Measurements from ENCODE around the gene MAMLD1. TPM values are rescaled to one million over a fixed set of nuclear protein-coding genes. Genes with fewer than 3 reads are reported as not detected.
"Not testable (repeated sequence)": the region's sequence is repeated elsewhere in the genome, so short reads cannot be mapped to it uniquely, and the experiment has no call there.

The MAMLD1 gene
- total RNA-seq, 2 donors from 2014 or later: 0.44 to 0.68 TPM

DNA sequence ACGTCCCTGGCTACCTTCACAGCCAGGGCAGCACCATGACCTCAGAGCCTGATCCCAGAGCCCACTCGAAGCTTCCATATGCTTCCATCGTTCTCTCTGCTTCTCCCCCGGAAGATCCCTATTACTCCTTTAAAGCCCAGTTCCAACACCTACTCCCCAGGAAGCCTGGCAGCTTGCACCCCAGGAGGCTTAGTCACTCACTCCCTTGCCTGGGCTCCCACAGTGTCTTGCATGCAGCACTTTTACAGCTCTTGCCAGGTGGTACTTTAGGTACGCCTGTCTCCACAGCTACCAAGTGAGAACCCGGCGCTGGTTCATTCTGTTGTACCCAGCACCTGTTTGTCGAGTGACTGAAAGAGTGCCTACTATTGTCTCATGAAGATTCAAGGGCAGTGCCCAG, 24.5 kb upstream of the MAMLD1 start:
- no peak for DNase-seq
- 88 to 90% methylated on average over 2 to 8 of the region's 8 CpGs for WGBS, 2 experiments (ENCODE audit: insufficient coverage in 1 of 2, insufficient read length in 1 of 2)

DNA sequence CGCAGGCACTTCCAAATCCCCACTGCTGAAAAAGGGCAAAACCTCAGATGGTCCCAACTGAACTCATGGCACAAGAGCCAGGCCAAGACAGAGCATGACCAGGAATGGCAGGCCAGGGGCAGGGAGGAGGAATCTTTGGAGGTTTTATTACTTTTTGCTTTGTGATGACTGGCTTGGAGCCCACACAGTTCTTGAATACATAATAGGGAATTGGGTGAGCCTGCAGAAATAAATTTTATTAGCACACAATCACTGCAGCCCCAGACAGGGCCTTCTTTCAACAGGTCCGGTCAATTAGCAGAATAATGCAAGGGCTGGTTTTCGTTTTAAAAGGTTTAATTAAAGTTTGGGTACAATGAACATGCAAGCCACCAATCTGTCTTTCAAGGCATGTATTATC, 23.4 kb upstream of the MAMLD1 start:
- peaks cover 16% of the 10 kb centered on the region for H3K27me3 Mint-ChIP-seq (ENCODE audit: insufficient read depth)
- H3K4me3 Mint-ChIP-seq: no peak overlapping the region
- Histone ChIP-seq H3K27ac (ENCODE audit: low read depth, low read length) (no peak overlapping the region), H3K27me3 (ENCODE audit: control insufficient read depth, insufficient read depth, low read length, poor library complexity, severe bottlenecking) (peaks cover 5% of the 10 kb centered on the region), H3K4me3 (ENCODE audit: low read length) (no peak overlapping the region), H3K36me3 (ENCODE audit: control insufficient read depth, insufficient read depth, low read length) (no peaks in the 10 kb centered on the region), H3K4me1 (ENCODE audit: control insufficient read depth, insufficient read depth, low read length) (no peaks in the 10 kb centered on the region), H3K9ac (ENCODE audit: extremely low read depth, low read length, poor library complexity, severe bottlenecking) (no peak overlapping the region), H3K9me3 (ENCODE audit: control insufficient read depth, low read length) (no peaks in the 10 kb centered on the region)
- TF ChIP-seq, protein P1, sequence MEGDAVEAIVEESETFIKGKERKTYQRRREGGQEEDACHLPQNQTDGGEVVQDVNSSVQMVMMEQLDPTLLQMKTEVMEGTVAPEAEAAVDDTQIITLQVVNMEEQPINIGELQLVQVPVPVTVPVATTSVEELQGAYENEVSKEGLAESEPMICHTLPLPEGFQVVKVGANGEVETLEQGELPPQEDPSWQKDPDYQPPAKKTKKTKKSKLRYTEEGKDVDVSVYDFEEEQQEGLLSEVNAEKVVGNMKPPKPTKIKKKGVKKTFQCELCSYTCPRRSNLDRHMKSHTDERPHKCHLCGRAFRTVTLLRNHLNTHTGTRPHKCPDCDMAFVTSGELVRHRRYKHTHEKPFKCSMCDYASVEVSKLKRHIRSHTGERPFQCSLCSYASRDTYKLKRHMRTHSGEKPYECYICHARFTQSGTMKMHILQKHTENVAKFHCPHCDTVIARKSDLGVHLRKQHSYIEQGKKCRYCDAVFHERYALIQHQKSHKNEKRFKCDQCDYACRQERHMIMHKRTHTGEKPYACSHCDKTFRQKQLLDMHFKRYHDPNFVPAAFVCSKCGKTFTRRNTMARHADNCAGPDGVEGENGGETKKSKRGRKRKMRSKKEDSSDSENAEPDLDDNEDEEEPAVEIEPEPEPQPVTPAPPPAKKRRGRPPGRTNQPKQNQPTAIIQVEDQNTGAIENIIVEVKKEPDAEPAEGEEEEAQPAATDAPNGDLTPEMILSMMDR (conservative IDR thresholded peaks at IDR 0.05): no peak
- H3K36me3 Mint-ChIP-seq (ENCODE audit: low read depth): no peaks in the 10 kb centered on the region
- no peak overlapping the region for H3K27ac Mint-ChIP-seq
- DNase-seq: no peak
- H3K4me1 Mint-ChIP-seq: no peaks in the 10 kb centered on the region
- 84% methylated on average over 3 of the region's 3 CpGs; no CpG with 5 or more reads in 1 of the 2 experiments for WGBS, 2 experiments (ENCODE audit: insufficient coverage in 1 of 2, insufficient read length in 1 of 2)
- peaks cover 42% of the 10 kb centered on the region for H3K9me3 Mint-ChIP-seq

More for the DNA sequence above, 24.5 kb upstream of the MAMLD1 start:
- no peak overlapping the region for H3K27ac Mint-ChIP-seq
- peaks cover 5% of the 10 kb centered on the region for H3K27me3 ChIP-seq (ENCODE audit: control insufficient read depth, insufficient read depth, low read length, poor library complexity, severe bottlenecking)
- no peaks in the 10 kb centered on the region for H3K36me3 ChIP-seq (ENCODE audit: control insufficient read depth, insufficient read depth, low read length)
- no peaks in the 10 kb centered on the region for H3K36me3 Mint-ChIP-seq (ENCODE audit: low read depth)
- H3K27me3 Mint-ChIP-seq (ENCODE audit: insufficient read depth): peaks cover 16% of the 10 kb centered on the region
- TF ChIP-seq, protein P1 (conservative IDR thresholded peaks at IDR 0.05): no peak
- H3K9ac ChIP-seq (ENCODE audit: extremely low read depth, low read length, poor library complexity, severe bottlenecking): no peak overlapping the region
- H3K27ac ChIP-seq (ENCODE audit: low read depth, low read length): no peak overlapping the region
- no peak overlapping the region for H3K4me3 ChIP-seq (ENCODE audit: low read length)
- H3K9me3 ChIP-seq (ENCODE audit: control insufficient read depth, low read length): no peaks in the 10 kb centered on the region
- H3K4me1 ChIP-seq (ENCODE audit: control insufficient read depth, insufficient read depth, low read length): no peaks in the 10 kb centered on the region
- no peaks in the 10 kb centered on the region for H3K4me1 Mint-ChIP-seq
- H3K9me3 Mint-ChIP-seq: peaks cover 33% of the 10 kb centered on the region
- H3K4me3 Mint-ChIP-seq: no peak overlapping the region

DNA sequence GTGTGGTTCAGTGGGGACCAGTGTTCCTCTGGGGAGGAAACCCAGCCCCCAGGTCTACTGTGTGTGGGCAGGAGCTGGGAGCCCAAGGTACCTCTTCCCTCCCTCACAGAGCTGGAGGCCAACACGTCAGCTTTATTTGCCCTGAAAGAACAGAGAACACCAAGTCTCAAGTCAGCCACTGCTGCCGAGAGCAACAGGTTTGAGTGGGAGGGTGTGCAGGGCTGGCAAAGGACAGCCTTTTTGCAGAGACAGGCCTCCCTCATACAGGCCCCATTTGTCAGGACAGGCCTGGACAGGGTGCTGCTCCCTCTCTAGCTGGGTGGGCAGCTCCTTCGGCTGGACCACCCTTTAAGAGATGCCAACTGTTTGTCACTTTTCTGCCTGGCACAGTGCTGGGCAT, 22.8 kb upstream of the MAMLD1 start:
- DNase-seq; H3K27me3 ChIP-seq (ENCODE audit: control insufficient read depth, insufficient read depth, low read length, poor library complexity, severe bottlenecking); H3K36me3 Mint-ChIP-seq (ENCODE audit: low read depth); H3K9ac ChIP-seq (ENCODE audit: extremely low read depth, low read length, poor library complexity, severe bottlenecking); H3K27ac ChIP-seq (ENCODE audit: low read depth, low read length); H3K27ac Mint-ChIP-seq; H3K36me3 ChIP-seq (ENCODE audit: control insufficient read depth, insufficient read depth, low read length); H3K4me1 Mint-ChIP-seq; H3K9me3 ChIP-seq (ENCODE audit: control insufficient read depth, low read length); H3K4me3 ChIP-seq (ENCODE audit: low read length); H3K4me1 ChIP-seq (ENCODE audit: control insufficient read depth, insufficient read depth, low read length); H3K4me3 Mint-ChIP-seq: not testable (repeated sequence)
- peaks cover 16% of the 10 kb centered on the region for H3K27me3 Mint-ChIP-seq (ENCODE audit: insufficient read depth)
- 89% methylated on average over 1 of the region's 3 CpGs; no CpG with 5 or more reads in 1 of the 2 experiments for WGBS, 2 experiments (ENCODE audit: insufficient coverage in 1 of 2, insufficient read length in 1 of 2)
- peaks cover 43% of the 10 kb centered on the region for H3K9me3 Mint-ChIP-seq

DNA sequence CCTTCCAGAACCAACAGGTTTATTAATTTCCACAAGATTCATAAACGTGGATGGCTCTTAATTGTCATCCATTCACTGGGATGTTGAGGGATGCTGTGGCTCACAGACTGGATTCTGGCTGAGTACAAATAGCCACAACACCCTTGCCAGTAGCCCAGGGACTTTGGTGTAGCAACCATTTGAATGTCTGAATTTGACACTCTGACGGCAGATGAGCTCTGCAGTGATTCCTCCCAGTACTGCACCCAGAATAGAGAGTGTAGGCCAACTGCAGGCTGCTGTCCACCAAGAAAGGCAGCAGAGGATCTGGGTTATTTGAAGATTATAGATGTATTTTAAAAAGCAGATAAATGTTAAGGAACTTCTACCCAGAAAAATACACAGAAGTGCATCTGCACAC, 15.6 kb upstream of the MAMLD1 start:
- TF ChIP-seq, protein P1 (conservative IDR thresholded peaks at IDR 0.05): no peak
- 90% methylated on average over 2 of the region's 2 CpGs; no CpG with 5 or more reads in 1 of the 2 experiments for WGBS, 2 experiments (ENCODE audit: insufficient coverage in 1 of 2, insufficient read length in 1 of 2)
- H3K27ac Mint-ChIP-seq: no peak overlapping the region
- H3K9me3 Mint-ChIP-seq: peaks cover 73% of the 10 kb centered on the region
- H3K4me1 Mint-ChIP-seq: peaks cover 5% of the 10 kb centered on the region
- DNase-seq: no peak
- no peak overlapping the region for H3K9ac ChIP-seq (ENCODE audit: extremely low read depth, low read length, poor library complexity, severe bottlenecking)
- no peaks in the 10 kb centered on the region for H3K4me1 ChIP-seq (ENCODE audit: control insufficient read depth, insufficient read depth, low read length)
- H3K4me3 Mint-ChIP-seq: no peak overlapping the region
- H3K27me3 ChIP-seq (ENCODE audit: control insufficient read depth, insufficient read depth, low read length, poor library complexity, severe bottlenecking): no peaks in the 10 kb centered on the region
- H3K9me3 ChIP-seq (ENCODE audit: control insufficient read depth, low read length): no peaks in the 10 kb centered on the region
- H3K36me3 Mint-ChIP-seq (ENCODE audit: low read depth): no peaks in the 10 kb centered on the region
- no peak overlapping the region for H3K27ac ChIP-seq (ENCODE audit: low read depth, low read length)
- peaks cover 2% of the 10 kb centered on the region for H3K27me3 Mint-ChIP-seq (ENCODE audit: insufficient read depth)
- H3K36me3 ChIP-seq (ENCODE audit: control insufficient read depth, insufficient read depth, low read length): no peaks in the 10 kb centered on the region
- H3K4me3 ChIP-seq (ENCODE audit: low read length): no peak overlapping the region

Data from endodermal cell (in vitro differentiated cells).